ENCODE data around the gene YDJC. TPM values are rescaled to one million over a fixed set of nuclear protein-coding genes. Genes with fewer than 3 reads are reported as not detected.

Gene YDJC
- total RNA-seq, 2 donors from 2014 or later = 15.2 to 20.5 TPM

DNA sequence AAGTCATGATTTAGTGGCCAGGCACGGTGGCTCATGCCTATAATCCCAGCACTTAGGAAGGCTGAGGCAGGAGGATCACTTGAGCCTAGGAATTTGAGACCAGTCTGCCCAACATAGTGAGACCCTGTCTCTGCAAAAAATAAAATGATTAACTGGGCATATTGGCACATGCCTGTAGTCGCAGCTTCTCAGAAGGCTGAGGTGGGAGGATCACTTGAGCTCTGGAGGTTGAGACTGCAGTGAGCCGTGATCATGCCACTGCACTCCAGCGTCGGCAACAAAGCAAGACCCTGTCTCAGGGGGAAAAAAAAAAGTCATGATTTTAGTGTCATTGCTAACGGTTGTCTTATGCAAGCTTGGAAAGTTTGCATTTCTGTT is 50.4 kb downstream of the YDJC start:
- Histone ChIP-seq H3K4me1 (peaks cover 0 to 24% of the 10 kb centered on the region in 2 donors), H3K36me3 (no peaks in the 10 kb centered on the region)

More for the DNA sequence above, 50.4 kb downstream of the YDJC start:
- Histone ChIP-seq H3K9me3 (no peaks in the 10 kb centered on the region), H3K4me3 (no peak overlapping the region), H3K27ac (no peak overlapping the region), H3K27me3 (no peaks in the 10 kb centered on the region)
- no peak for DNase-seq (ENCODE audit: low spot score)
- TF ChIP-seq, protein P1, sequence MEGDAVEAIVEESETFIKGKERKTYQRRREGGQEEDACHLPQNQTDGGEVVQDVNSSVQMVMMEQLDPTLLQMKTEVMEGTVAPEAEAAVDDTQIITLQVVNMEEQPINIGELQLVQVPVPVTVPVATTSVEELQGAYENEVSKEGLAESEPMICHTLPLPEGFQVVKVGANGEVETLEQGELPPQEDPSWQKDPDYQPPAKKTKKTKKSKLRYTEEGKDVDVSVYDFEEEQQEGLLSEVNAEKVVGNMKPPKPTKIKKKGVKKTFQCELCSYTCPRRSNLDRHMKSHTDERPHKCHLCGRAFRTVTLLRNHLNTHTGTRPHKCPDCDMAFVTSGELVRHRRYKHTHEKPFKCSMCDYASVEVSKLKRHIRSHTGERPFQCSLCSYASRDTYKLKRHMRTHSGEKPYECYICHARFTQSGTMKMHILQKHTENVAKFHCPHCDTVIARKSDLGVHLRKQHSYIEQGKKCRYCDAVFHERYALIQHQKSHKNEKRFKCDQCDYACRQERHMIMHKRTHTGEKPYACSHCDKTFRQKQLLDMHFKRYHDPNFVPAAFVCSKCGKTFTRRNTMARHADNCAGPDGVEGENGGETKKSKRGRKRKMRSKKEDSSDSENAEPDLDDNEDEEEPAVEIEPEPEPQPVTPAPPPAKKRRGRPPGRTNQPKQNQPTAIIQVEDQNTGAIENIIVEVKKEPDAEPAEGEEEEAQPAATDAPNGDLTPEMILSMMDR (IDR thresholded peaks at IDR 0.05) = no peak

MicroRNAs encoded within 50 kb of the gene (microRNA counts, 767-probe panel; counts per million panel counts)
- microRNA hsa-miR-130b-3p = 0 to 2,154 counts per million in 2 donors
- 0 to 31.0 counts per million in 2 donors for microRNA hsa-miR-301b

Small RNAs within 50 kb of the gene (microRNA-seq; reads per million reads assigned to microRNA genes)
- gene MIR130B (ENCODE audit: borderline number of aligned reads in 2 of 2, borderline replicate concordance in 1 of 2) = 419 to 440 reads per million in 2 donors
- gene MIR301B (ENCODE audit: borderline number of aligned reads in 2 of 2, borderline replicate concordance in 1 of 2) = 2.1 to 3.5 reads per million in 2 donors

Other genes with a start within 250 kb of the YDJC start
- under 1 TPM in 1 of 2 donors, not detected in 1; 0.08 TPM for gene RIMBP3B, start 246.3 kb downstream of the YDJC start, total RNA-seq
- 1 to 10 TPM; 1.8 to 3.3 TPM for gene HIC2, start 212.7 kb downstream of the YDJC start, total RNA-seq
- gene TMEM191C, start 162.6 kb downstream of the YDJC start, total RNA-seq = 1 to 10 TPM; 1.3 TPM
- under 1 TPM in 1 of 2 donors, not detected in 1; 0.04 TPM for gene RIMBP3C, start 78.6 kb downstream of the YDJC start, total RNA-seq
- gene UBE2L3, start 62.3 kb downstream of the YDJC start, total RNA-seq = 10 to 100 TPM; 46.9 to 62.2 TPM
- gene CCDC116, start 2.7 kb upstream of the YDJC start, total RNA-seq = not detected
- 10 to 100 TPM; 25.9 to 40.5 TPM for gene SDF2L1, start 12.3 kb upstream of the YDJC start, total RNA-seq
- gene PPIL2, start 36.0 kb upstream of the YDJC start, total RNA-seq = 10 to 100 TPM; 20.2 to 25.4 TPM
- 10 to 100 TPM in 1 of 2 donors, 1 to 10 TPM in 1; 5.0 to 11.5 TPM for gene YPEL1, start 105.8 kb upstream of the YDJC start, total RNA-seq
- gene MAPK1, start 237.6 kb upstream of the YDJC start, total RNA-seq = 10 to 100 TPM; 39.7 to 42.6 TPM

Measured in right atrium auricular region (tissue), 2 donors.